A172 (cell line): Measurements from ENCODE around the gene PRAMEF14. TPM values are rescaled to one million over a fixed set of nuclear protein-coding genes. Genes with fewer than 3 reads are reported as not detected.
"Not testable (repeated sequence)": the region's sequence is repeated elsewhere in the genome, so short reads cannot be mapped to it uniquely, and the experiment has no call there.

Experiments
- DNase-seq: peaks from one replicate; pipeline ENCODE4 v3.0.0-alpha.2; 2015; ENCODE audit warnings: low spot score
- total RNA-seq: library from RNA; depleted of rRNA; stranded (reverse); fragments of >200 nt; shearing (Covaris generic); gene quantifications from 2 replicates; pipeline ENCODE4 v1.2.3, GENCODE V29; 2014; rRNA removed

Gene PRAMEF14
- total RNA-seq = not detected in 2 replicates

GRCh38 chr1:13347034-13347433, at the start of gene PRAMEF14:
Gene PRAMEF14 (minus strand): TSS chr1:13347134. CDS start chr1:13345314, 1,820 bp downstream.
- not testable (repeated sequence) for DNase-seq

DNA sequence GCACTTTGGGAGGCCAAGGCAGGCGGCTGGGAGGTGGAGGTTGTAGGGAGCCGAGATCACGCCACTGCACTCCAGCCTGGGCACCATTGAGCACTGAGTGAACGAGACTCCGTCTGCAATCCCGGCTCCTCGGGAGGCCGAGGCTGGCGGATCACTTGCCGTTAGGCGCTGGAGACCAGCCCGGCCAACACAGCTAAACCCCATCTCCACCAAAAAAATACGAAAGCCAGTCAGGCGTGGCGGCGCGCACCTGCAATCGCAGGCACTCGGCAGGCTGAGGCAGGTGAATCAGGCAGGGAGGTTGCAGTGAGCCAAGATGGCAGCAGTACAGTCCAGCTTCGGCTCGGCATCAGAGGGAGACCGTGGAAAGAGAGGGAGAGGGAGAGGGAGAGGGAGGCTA, 48.4 kb upstream of the PRAMEF14 start:
- DNase-seq = not testable (repeated sequence)

GRCh38 chr1:13394761-13395160, 47.8 kb upstream of the PRAMEF14 start:
- DNase-seq = not testable (repeated sequence)

DNA sequence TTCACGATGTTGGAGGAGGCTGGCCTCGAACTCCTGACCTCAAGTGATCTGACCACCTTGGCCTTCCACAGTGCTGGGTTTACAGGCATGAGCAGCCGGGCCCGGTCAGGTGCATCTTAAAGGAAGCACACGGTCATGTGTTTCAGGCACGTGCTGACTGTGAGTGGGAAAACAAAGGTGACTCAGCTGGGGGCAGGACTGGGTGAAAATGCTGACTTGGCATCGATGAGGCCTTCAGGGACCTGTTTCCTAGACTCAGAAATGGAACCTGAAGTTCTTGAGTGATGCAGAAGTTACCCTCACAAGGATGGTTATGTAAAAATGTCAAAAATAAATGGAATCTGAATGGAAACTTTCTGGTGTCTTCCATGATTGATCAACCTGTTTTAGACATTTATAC, 46.1 kb upstream of the PRAMEF14 start:
- not testable (repeated sequence) for DNase-seq

- not testable (repeated sequence) for DNase-seq
These were observed 42.4 kb upstream of the PRAMEF14 start, which contains the start of gene PRAMEF17 for GRCh38 chr1:13389332-13389731. Gene PRAMEF17 (plus strand): TSS chr1:13389632. CDS start chr1:13389658, 26 bp downstream.

DNA sequence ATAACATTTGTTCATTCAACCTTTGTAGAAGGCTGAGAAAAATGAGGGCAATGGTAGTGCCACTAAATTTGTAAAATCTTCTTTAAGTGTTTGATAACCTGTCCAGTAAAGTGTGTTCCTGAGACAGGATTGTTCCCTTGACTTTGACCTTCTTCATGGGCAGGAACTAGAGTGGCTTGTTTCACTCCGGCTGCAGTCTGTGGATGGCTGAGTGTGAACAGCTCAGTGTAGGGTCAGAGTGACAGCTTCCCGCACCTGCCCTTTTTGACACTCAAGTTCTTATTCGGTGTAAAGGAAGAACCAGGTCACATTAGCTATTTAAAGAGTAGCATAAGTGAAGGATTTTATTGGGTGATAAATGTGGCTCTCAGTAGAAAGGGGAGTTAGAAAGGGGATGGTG, 33.4 kb upstream of the PRAMEF14 start:
- not testable (repeated sequence) for DNase-seq

GRCh38 chr1:13378983-13379382, 32.0 kb upstream of the PRAMEF14 start:
- DNase-seq = not testable (repeated sequence)

- DNase-seq = not testable (repeated sequence)
These were observed 21.6 kb upstream of the PRAMEF14 start for GRCh38 chr1:13368544-13368943.

DNA sequence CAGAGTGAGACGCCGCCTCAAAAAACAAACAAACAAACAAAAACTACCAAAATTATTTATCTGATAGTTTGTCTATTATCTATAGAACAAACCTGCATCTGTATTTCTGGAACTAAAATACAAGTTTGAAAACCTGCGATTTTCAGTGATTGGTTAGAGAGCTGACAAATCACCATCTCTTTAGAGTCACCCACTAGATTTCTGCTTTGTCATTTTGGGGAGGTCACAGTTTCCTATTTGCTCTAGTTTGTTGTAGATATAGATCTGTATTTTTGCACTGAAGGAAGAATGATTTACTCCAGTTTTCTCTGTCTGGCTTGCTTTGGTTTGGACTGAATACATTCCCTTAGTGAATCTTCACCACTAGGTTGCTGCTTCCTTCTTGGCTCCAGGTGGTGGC, 19.6 kb upstream of the PRAMEF14 start:
- DNase-seq = not testable (repeated sequence)

- not testable (repeated sequence) for DNase-seq
These were observed 18.0 kb upstream of the PRAMEF14 start for GRCh38 chr1:13364928-13365327.

GRCh38 chr1:13362364-13362763, 15.4 kb upstream of the PRAMEF14 start:
- not testable (repeated sequence) for DNase-seq

DNA sequence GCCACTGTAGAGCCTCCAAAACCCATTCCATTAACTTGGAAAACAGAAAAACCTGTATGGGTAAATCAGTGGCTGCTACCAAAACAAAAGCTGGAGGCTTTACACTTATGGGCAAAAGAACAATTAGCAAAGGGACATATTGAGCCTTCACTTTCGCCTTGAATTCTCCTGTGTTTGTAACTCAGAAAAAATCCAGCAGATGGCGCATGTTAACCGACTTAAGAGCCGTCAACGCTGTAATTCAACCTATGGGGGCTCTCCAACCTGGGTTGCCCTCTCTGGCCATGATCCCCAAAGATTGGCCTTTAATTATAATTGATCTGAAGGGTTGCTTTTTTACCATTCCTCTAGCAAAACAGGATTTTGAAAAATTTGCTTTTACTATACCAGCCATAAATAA, 9.8 kb upstream of the PRAMEF14 start:
- peak; percentile 11 for DNase-seq

DNA sequence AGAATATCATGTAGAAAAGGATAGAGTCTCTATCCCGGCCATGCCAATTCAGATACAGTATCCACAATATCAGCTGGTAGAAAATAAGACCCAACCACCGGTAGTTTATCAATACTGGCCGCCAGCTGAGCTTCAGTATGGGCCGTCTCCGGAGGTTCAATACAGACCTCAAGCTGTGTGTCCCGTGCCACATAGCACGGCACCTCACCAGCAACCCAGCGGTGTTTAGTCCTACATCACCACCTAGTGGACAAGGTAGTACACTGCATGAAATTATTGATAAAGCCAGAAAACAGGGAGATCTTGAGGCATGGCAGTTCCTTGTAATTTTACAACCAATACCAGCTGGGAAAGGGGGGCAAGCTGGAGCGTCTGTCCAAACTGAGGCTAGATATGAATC, 7.5 kb upstream of the PRAMEF14 start:
- DNase-seq = not testable (repeated sequence)

DNA sequence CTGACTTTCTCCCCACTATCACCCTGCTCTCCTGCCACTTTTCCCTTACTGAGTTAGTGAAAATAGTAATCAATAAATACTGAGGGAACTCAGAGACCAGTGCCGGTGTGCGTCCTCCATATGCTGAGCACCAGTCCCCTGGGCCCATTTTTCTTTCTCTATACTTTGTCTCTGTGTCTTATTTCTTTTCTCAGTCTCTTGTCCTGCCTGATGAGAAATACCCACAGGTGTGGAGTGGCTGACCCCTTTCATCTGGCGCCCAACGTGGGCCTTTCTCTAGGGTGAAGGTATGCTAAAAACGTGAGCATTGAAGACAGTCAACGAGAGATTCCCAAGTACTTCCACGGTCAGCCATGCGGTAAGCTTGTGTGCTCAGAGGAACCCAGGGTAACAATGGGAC, 6.5 kb upstream of the PRAMEF14 start:
- DNase-seq = not testable (repeated sequence)

DNA sequence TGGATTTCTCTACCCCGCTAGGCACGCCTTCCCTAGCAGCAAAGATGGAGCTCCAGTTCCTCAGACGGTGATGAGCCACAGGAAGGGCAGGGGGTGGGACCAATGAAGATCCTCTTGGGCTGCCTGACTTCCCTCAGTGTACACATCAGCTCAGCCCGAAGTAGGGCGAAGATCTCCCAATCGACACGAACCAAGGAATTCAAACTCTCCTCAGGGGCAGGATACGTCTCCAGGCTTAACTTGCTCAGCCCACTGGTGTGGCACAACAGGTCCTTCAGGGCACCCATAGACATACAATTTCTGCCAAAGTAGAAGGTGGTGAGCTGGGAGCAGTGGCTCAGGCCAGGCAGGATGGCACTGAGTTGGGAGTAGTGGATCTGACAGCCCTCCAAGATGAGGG, 4.4 kb downstream of the PRAMEF14 start:
- not testable (repeated sequence) for DNase-seq

GRCh38 chr1:13315281-13315680, 31.7 kb downstream of the PRAMEF14 start, which contains the start of gene PRAMEF15:
Gene PRAMEF15 (plus strand): TSS chr1:13315581. CDS start chr1:13318408, 2,827 bp downstream.
- not testable (repeated sequence) for DNase-seq

GRCh38 chr1:13303239-13303638, 43.7 kb downstream of the PRAMEF14 start, which contains the start of gene PRAMEF33:
Gene PRAMEF33 (plus strand): TSS chr1:13303539. CDS start chr1:13305955, 2,416 bp downstream.
- not testable (repeated sequence) for DNase-seq

- not testable (repeated sequence) for DNase-seq
These were observed 44.7 kb downstream of the PRAMEF14 start for GRCh38 chr1:13302197-13302596.

DNA sequence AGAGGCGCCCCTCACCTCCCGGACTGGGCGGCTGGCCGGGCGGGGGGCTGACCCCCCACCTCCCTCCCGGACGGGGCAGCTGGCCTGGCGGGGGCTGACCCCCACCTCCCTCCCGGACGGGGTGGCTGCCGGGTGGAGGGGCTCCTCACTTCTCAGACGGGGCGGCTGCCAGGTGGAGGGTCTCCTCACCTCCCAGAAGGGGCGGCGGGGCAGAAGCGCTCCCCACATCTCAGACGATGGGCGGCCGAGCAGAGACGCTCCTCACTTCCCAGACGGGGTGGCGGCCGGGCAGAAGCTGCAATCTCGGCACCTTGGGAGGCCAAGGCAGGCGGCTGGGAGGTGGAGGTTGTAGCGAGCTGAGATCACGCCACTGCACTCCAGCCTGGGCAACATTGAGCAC, 48.2 kb downstream of the PRAMEF14 start:
- DNase-seq = not testable (repeated sequence)

- not testable (repeated sequence) for DNase-seq
These were observed 49.6 kb downstream of the PRAMEF14 start for GRCh38 chr1:13297216-13297931.
